ENCODE measurements around the gene ZNF335.
A peak's percentile ranks its signal among the peaks of the same experiment; 100 is the strongest.
"Not testable (repeated sequence)": the region's sequence is repeated elsewhere in the genome, so short reads cannot be mapped to it uniquely, and the experiment has no call there.

The ZNF335 gene

GRCh38 chr20:45970646-45971424 is 1.2 kb downstream of the ZNF335 start:
- peak; percentile 35 for DNase-seq

- DNase-seq: no peak
Observed at GRCh38 chr20:45969712-45970634, 2.0 kb downstream of the ZNF335 start.

DNA sequence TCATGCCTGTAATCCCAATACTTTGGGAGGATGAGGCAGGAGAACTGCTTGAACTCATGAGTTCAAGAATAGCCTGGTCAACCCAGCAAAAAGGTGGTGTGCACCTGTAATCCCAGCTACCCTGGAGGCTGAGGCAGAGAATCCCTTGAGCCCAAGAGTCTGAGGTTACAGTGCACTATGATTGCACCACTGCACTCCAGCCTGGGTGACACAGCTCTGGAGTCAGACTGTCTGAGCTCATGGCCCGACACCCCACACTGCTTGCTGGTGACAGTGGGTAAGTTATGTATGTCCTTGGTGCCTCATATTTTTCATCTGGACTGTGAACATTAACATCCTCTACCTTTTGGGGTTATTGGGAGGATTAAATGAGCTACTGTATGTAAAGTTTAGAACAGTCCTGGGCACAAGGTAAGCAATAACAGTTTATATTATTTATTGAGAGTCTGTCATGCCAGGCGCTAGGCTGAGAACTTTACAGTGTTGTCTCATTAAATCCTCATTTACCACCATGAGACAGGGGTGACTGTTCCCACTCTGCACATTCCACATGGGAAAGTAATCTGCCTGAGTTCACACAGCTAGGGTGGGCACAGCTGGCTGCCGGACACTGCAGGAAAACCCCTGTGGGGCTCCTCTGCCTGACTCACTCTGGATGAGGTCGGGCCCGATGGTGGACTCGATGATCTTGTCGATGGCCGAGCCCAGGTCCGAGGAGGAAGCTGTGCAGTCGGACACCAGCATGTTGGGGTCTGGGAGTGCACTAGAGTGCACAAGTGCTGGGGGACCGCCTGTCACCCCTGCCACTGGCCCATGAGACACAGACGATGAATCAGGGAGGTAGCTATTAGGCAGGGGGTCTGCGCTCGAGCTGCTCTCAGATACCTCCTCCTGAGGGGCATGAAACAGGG is 2.9 kb downstream of the ZNF335 start:
- DNase-seq: no peak

GRCh38 chr20:45968081-45968671 is 3.8 kb downstream of the ZNF335 start:
- DNase-seq: no peak

GRCh38 chr20:45967551-45968080 is 4.4 kb downstream of the ZNF335 start:
- DNase-seq: no peak

DNA sequence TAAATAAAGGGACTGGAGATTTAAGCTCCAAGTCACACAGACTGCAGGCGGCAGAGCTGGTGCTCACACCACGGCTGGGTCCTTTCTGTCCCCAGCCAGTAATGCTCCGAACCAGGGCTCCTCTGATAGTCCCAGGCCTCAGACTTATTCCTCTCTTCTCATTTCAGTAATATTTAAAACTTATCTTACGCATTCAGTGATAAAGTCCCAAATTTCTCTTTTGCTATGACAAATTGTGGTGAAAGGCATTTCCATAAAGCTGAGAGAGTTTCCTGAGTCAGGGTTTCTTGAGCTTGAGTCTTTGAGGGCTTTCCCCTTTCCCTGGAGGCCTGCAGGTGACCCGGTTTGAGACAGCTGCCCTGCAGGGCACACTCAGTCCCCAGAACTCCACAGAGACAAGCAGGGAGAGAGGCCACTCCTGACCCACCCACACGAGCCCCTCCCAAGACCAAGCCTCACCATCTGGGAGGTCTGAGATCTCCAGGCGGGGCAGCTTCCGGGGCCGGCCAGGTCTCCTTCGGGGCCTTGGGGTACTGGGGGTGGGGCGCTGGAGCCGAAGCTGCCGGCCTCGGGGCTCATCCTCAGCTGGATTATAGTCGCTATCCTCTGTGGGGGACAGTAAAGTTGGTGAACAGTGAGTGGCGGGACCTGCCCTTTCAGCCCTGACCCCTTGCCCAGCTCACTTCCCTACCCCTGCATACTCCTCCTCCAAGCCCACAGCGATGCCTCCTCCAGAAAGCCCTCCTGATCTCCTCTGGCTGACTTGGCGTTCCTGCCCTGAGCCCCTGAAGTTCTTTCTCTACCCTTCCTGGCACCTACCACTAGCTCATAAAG is 6.6 kb downstream of the ZNF335 start:
- DNase-seq: no peak

DNA sequence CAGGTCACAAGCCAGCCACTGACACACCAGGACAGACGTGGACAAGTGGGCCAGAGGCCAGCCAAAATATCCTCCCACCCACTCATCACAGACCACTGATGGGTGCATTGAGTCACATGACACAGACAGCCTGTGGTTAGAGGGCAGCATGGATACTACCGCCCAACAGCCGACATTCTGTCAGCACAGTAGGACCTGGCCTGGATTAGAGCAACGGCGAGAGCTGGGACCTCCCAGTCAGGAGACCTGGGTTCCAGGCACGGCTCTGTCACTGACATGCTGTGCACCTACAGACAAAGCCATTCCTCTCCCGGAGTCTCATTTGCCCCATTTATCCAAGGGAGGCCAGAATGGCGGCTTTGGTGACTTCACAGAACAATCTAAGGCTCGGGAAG is 8.0 kb downstream of the ZNF335 start:
- DNase-seq: no peak

- DNase-seq: no peak
Observed at GRCh38 chr20:45963059-45964005, 8.7 kb downstream of the ZNF335 start.

DNA sequence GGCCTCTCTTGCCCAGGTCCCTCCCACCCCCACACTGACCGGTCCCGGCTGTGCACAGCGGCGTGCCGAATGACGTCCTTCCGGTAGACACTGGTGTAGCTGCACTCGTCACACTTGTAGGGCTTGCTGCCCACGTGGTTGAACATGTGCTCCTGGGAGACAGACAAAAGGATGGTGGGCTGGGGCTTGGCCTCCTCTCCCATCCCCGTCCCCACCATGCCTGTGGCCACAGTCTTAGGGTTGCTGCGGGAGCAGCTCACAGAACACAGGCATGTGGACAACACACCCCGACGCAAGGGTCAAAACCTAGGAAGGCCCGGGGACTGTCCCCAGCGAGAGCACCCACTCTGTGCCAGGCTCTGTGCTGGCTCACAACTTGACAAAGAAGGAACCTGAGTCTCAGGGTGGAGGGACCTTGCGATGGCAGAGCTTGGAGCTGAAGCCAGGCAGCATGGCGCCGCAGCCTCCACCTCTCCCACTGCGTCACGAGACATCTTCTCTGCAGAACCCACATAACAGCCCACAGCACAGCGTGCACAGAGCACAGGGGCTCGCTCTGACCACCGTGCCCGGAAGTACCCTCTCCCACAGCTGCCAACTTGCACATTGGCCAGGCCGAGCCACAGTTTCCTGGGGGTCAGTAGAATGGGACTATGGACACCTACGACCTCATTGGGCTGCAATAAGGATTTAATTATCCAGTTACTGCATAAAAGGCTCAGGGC is 9.8 kb downstream of the ZNF335 start:
- DNase-seq: no peak

GRCh38 chr20:45959956-45960630 is 11.9 kb downstream of the ZNF335 start:
- DNase-seq: no peak

DNA sequence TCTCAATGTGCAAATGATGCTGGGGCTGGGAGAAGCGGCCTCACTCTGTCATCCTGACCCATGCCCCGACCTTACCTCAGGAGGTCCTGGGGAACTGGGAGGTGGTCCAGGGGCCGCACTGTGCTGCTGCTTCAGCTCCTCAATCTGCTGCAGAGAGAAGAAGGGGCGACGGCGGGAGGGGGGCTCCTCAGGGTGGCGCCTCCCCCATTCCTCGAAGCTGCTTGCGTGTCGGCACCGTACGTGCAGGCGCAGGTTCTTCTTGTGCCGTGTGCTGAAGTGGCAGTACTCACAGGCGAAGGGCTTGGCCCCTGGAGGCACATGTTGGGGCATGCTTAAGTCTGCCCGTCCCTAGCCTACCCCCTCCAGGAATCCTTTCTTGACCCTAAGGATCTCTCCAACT is 12.9 kb downstream of the ZNF335 start:
- no peak for DNase-seq

DNA sequence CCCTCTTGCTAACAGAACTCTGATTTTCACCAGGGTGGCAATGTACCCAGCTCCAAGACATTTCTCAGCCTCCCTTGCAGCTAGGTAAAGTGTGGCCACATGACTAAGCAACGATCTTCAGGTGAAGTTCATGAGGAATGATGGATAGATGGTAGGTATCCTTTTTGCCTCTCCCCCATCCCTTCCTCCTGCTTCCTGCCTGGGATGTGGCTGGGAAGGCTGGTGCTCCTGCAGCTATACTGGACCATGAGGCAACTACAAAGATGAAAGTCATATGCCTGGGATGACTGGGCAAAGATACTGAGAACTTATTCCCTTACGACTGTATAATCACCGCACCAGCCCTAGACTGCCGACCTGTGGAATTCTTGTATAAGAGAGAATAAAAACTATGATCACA is 13.4 kb downstream of the ZNF335 start:
- no peak for DNase-seq

GRCh38 chr20:45957021-45957941 is 14.7 kb downstream of the ZNF335 start:
- no peak for DNase-seq

DNA sequence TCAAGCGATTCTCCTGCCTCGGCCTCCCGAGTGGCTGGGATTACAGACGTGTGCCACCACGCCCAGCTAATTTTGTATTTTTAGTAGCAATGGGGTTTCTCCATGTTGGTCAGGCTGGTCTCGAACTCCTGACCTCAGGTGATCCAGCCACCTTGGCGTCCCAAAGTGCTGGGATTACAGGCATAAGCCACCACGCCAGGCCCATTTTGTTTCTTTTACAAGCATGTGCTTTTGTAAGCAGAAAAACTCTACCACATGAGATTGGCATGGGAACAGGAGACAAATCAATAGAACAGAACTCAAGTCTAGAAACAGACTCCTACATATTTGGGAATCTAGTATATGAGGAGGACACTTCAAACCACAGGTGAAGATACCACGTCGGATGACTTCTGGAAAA is 15.7 kb downstream of the ZNF335 start:
- DNase-seq: not testable (repeated sequence)

- DNase-seq: no peak
Observed at GRCh38 chr20:45953672-45954071, 18.3 kb downstream of the ZNF335 start.

- DNase-seq: no peak
Observed at GRCh38 chr20:45952861-45953260, 19.1 kb downstream of the ZNF335 start.
